GM19351 (cell line): ENCODE measurements around the gene SLC7A4.

ENCODE experiments used
- ATAC-seq: cut with Tn5 transposase; IDR thresholded peaks from one replicate; pipeline ENCODE4 v1.9.1; 2021; ENCODE audit warnings: mild to moderate bottlenecking, moderate library complexity; ENCODE audit not compliant: unreplicated experiment

The SLC7A4 gene

DNA sequence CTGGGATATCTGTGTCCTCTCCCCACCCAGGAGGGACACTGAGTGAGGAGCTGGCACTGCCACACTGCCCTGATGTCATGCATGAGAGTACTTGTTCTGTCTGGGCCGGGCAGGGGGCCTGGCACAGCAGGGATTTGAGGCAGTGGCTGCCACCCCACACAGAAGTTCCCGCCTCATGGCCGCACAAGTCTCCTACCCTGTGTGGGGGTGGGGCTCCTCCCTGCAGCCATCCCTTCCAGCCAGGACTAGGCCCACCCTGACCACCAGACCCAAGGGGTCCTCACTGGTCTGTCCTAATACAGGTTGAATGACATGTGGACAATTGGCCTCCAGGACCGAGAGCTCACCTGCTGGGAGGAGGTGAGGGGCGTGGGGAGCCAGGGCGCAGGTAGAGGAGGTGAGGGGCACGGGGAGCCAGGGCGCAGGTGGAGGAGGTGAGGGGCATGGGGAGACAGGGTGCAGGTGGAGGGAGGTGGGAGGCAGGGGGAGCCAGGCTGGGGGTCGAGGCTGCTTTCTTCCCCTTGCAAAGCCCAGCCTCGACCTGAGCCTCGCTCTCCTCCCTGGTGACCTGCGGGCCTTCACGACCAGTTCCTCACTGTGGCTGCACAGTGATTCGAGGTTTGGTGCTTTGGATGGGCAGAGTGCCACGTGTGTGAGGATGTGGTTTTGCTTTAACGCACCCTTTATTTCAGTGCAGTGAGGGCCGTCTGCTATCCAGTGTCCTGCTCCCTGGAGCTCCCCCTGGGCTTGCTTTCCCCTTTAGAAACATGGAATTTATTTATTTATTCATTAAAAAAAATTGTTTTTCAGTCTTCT, 42.8 kb downstream of the SLC7A4 start:
- no peak for ATAC-seq

DNA sequence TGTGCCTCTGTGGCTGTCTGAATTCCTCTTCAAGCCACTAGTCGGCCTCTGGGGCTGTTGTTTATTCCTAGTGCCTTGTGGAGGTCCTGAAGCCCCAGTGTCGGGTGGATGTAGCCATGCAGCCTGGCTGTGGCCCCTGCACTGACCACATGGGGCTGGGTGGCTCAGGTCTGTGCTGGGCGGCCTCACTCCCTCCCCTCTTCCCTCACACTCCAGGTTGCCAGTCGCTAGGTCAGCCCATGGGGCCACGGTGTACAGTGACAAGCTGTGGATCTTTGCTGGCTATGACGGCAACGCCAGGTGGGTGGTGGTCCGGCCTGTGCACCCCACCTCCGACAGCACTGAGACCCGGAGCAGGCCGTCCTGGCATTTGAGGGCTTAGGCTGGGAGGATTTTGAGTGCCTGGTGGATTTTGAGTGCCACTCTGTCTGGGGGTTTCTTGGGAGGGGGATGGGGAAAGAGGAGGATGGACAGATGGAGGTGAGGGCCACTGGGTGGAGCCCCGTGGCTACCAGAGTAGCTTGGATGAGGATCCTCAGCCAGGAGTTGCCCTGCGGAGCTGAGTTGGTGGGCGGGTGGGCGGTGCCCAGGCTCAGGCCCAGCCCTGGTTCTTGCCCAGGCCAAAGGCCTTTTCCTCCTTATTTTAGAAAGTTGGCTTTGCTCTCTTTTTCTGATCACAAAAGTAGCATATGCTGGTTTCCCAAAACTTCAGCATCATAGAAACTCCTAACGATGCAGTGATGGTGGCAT, 43.6 kb downstream of the SLC7A4 start:
- no peak for ATAC-seq

- no peak for ATAC-seq
Measured at GRCh38 chr22:20987375-20987774, 45.0 kb downstream of the SLC7A4 start.

GRCh38 chr22:20986365-20986764, 46.0 kb downstream of the SLC7A4 start:
- ATAC-seq: no peak

DNA sequence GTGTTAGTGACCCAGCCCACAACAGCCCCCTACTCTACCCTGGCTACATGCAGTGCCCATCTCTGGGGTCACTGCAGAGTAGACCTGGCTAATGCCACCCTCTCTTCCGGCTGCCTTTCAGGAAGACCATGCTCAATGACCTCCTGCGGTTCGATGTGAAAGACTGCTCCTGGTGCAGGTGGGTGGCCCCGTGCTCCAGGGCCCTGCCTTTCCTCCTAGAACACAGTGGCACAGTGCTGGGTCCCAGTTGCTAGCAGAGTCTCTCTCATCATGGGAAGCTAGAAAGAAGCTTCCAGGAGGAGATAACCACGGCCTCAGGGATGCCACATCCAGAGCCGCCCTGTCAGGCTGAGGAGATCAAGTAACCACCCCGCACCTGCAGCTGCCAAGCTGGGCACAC, 46.6 kb downstream of the SLC7A4 start:
- ATAC-seq: no peak

GRCh38 chr22:20983081-20983771, 49.1 kb downstream of the SLC7A4 start:
- ATAC-seq: no peak

DNA sequence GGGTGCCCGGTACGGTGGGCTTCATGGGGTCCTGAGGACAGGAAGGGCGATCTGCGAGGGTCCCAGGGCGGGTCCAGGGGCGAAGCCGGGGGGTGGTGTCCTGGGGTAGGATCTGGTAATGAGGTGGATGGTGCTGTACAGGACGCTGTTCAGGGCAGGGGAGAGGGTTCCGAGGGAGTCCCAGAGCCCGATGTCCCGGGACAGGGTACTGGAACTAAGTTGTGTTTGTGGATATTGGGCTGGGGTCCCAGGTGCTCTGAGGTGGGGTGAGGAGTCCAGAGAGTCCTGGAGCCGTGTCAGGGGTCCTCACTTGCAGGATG, 49.8 kb downstream of the SLC7A4 start:
- peak; percentile 12 for ATAC-seq

DNA sequence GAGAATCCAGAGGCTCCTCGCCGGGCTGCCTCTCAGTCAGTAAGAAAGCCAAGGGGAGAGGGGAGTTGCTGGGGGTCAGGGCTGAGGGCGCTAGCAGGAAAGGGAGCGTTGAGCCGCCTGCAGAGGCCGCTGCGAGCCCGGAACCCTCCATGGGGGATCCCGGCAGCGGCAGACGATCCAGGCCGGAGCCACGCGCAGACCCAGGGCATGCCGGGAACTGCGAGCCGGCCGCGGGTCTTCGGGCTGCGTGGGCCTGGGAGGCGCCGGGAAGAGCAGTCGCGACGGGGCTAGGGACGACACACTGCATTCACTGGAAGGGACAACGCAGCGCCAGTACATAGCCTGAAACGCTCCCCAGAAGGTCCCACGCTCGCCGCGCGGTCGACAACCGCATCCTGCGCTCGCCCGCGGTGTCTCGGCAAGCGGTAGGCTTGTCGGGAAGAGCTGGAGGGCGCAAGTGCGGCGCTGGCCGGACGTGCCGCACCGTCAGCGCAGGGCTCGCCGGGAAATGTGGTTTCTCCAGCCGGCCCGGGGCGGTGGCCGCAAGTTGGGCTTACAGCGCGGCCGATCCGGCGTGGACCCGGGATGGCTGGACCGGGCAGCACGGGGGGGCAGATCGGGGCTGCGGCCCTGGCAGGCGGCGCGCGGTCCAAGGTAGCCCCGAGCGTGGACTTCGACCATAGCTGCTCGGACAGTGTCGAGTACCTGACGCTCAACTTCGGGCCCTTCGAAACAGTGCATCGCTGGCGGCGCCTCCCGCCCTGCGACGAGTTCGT, 50.4 kb downstream of the SLC7A4 start, which contains the start of gene LZTR1:
TSS of gene LZTR1 (plus strand) at position 511 of the 776 bp plus-strand sequence. CDS start at position 586, 75 bp downstream.
- ATAC-seq: peak; percentile 81

GRCh38 chr22:20980938-20981722, 51.2 kb downstream of the SLC7A4 start:
- no peak for ATAC-seq

DNA sequence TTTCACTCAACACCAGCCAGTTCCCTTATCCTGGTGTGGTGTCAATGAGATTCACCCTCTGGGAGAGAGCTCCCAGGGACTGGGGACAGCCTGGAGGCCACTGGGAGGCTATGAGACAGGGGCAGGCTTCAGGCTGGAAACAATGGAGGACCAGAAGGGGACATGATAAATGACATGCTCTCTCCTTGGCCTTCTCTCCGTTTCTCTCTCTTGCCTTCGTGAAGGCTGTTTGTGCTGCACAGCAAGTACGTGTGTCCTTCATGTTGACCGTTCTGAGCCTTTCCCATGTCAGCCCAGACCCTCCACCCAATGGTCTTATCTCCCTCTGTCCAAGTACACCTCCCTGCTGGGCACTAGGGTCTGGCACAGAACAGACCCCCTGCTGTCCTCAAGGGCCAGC, 51.8 kb downstream of the SLC7A4 start:
- ATAC-seq: no peak

GRCh38 chr22:20979940-20980453, 52.4 kb downstream of the SLC7A4 start:
- ATAC-seq: no peak

- ATAC-seq: no peak
Measured at GRCh38 chr22:20979243-20979809, 53.0 kb downstream of the SLC7A4 start.
